OCI-LY1 (cell line): ENCODE measurements around the gene PIK3R4.

Experiments
- H2AFZ ChIP-seq: fragments of 200-600 bp; sonication (generic), shearing (Covaris generic); 2 replicates; pipeline ENCODE4 v1.6.0; 2014; ENCODE audit warnings: antibody characterized with exemption, mild to moderate bottlenecking, low read length
- H3F3A ChIP-seq: fragments of 200-600 bp; sonication (generic), shearing (Covaris generic); 2 replicates; pipeline ENCODE4 v1.6.0; 2014; ENCODE audit warnings: mild to moderate bottlenecking, antibody characterized with exemption, low read length, moderate library complexity; ENCODE audit not compliant: insufficient read depth
- H3K27ac ChIP-seq: fragments of 200-600 bp; sonication (generic); 2 replicates; pipeline ENCODE4 v1.5.1; 2014; ENCODE audit warnings: low read length, mixed run types, mild to moderate bottlenecking, low read depth; ENCODE audit not compliant: poor library complexity, severe bottlenecking
- H3K27me3 ChIP-seq: fragments of 200-600 bp; sonication (generic); 2 replicates; pipeline ENCODE4 v1.6.0; 2014; ENCODE audit warnings: antibody characterized with exemption, mild to moderate bottlenecking, low read length, moderate library complexity; ENCODE audit not compliant: insufficient read depth
- H3K36me3 ChIP-seq: fragments of 200-600 bp; sonication (generic); 2 replicates; pipeline ENCODE4 v1.6.1; 2014; ENCODE audit warnings: mild to moderate bottlenecking, antibody characterized with exemption, low read length, moderate library complexity, mixed read lengths; ENCODE audit not compliant: insufficient read depth
- H3K4me1 ChIP-seq: fragments of 200-600 bp; sonication (generic); 2 replicates; pipeline ENCODE4 v1.5.1; 2014; ENCODE audit warnings: mild to moderate bottlenecking, low read length, moderate library complexity; ENCODE audit not compliant: insufficient read depth, severe bottlenecking
- H3K4me2 ChIP-seq: fragments of 200-600 bp; sonication (generic), shearing (Covaris generic); 2 replicates; pipeline ENCODE4 v1.6.1; 2014; ENCODE audit warnings: low read length
- H3K4me3 ChIP-seq: fragments of 200-600 bp; sonication (generic); 2 replicates; pipeline ENCODE4 v1.5.1; 2014; ENCODE audit warnings: low read length, low read depth, mild to moderate bottlenecking, mixed read lengths; ENCODE audit not compliant: poor library complexity, severe bottlenecking
- H3K79me2 ChIP-seq: fragments of 200-600 bp; shearing (Covaris generic); 2 replicates; pipeline ENCODE4 v1.6.1; 2016; ENCODE audit warnings: mixed run types, low read length, mixed read lengths; ENCODE audit not compliant: insufficient read depth
- H3K9ac ChIP-seq: fragments of 200-600 bp; sonication (generic), shearing (Covaris generic); 2 replicates; pipeline ENCODE4 v1.6.1; 2014; ENCODE audit warnings: mild to moderate bottlenecking, low read length, mixed read lengths
- H3K9me2 ChIP-seq: fragments of 200-600 bp; sonication (generic), shearing (Covaris generic); 2 replicates; pipeline ENCODE4 v1.6.1; 2014; ENCODE audit warnings: low read depth, mild to moderate bottlenecking, low read length, mixed read lengths
- H3K9me3 ChIP-seq: fragments of 200-600 bp; shearing (Covaris generic); 2 replicates; pipeline ENCODE4 v1.6.1; 2014; ENCODE audit warnings: low read length, mixed read lengths
- H4K20me1 ChIP-seq: fragments of 200-600 bp; sonication (generic), shearing (Covaris generic); 2 replicates; pipeline ENCODE4 v1.6.0; 2016; ENCODE audit warnings: mild to moderate bottlenecking, low read length; ENCODE audit not compliant: insufficient read depth
- CTCF ChIP-seq: fragments of 200-600 bp; sonication (generic), shearing (Covaris generic); IDR thresholded peaks from 2 replicates; pipeline ENCODE4 v1.5.1; 2017; ENCODE audit warnings: mild to moderate bottlenecking, antibody characterized with exemption, low read length, moderate library complexity, mixed read lengths
- EZH2 ChIP-seq: fragments of 200-600 bp; sonication (generic), shearing (Covaris generic); IDR thresholded peaks from 2 replicates; pipeline ENCODE4 v1.8.0; 2017; ENCODE audit warnings: borderline replicate concordance, mixed run types, mild to moderate bottlenecking, antibody characterized with exemption, low read length, moderate library complexity, mixed read lengths

PIK3R4 gene

GRCh38 chr3:130711565-130712324 is 34.9 kb downstream of the PIK3R4 start:
- H3K4me1 ChIP-seq = peaks cover 7% of the 10 kb centered on the region
- H3K79me2 ChIP-seq = no peaks in the 10 kb centered on the region
- no peak overlapping the region for H3K9ac ChIP-seq
- no peaks in the 10 kb centered on the region for H4K20me1 ChIP-seq
- TF ChIP-seq CTCF (no peak), EZH2 (no peak)
- H3K36me3 ChIP-seq = peaks cover 44% of the 10 kb centered on the region
- no peaks in the 10 kb centered on the region for H3F3A ChIP-seq
- H3K4me2 ChIP-seq = no peak overlapping the region
- H2AFZ ChIP-seq = no peak overlapping the region
- no peaks in the 10 kb centered on the region for H3K9me3 ChIP-seq
- no peak overlapping the region for H3K4me3 ChIP-seq
- no peak overlapping the region for H3K27ac ChIP-seq
- H3K27me3 ChIP-seq = no peaks in the 10 kb centered on the region
- H3K9me2 ChIP-seq = no peaks in the 10 kb centered on the region

- H3K4me3 ChIP-seq = no peak overlapping the region
- H3K9me3 ChIP-seq = no peaks in the 10 kb centered on the region
- no peak overlapping the region for H3K4me2 ChIP-seq
- no peaks in the 10 kb centered on the region; the same call in 1 of the 2 replicates for H3F3A ChIP-seq
- no peaks in the 10 kb centered on the region for H4K20me1 ChIP-seq
- TF ChIP-seq CTCF (no peak), EZH2 (no peak)
- H3K9me2 ChIP-seq = no peaks in the 10 kb centered on the region
- H3K36me3 ChIP-seq = peaks cover 37% of the 10 kb centered on the region; the same call in 1 of the 2 replicates
- no peaks in the 10 kb centered on the region for H3K27me3 ChIP-seq
- no peaks in the 10 kb centered on the region for H3K79me2 ChIP-seq
- H3K27ac ChIP-seq = no peak overlapping the region
- no peak overlapping the region for H3K9ac ChIP-seq
- no peak overlapping the region for H2AFZ ChIP-seq
- peaks cover 7% of the 10 kb centered on the region for H3K4me1 ChIP-seq
Measured at GRCh38 chr3:130709671-130710070, 37.0 kb downstream of the PIK3R4 start.

GRCh38 chr3:130707902-130708601 is 38.6 kb downstream of the PIK3R4 start:
- Histone ChIP-seq H3K27ac (no peak overlapping the region), H3K9me2 (no peaks in the 10 kb centered on the region), H3F3A (no peaks in the 10 kb centered on the region; the same call in 1 of the 2 replicates), H3K27me3 (no peaks in the 10 kb centered on the region), H3K9me3 (no peaks in the 10 kb centered on the region), H3K4me2 (no peak overlapping the region), H3K4me1 (peaks cover 3% of the 10 kb centered on the region), H4K20me1 (no peaks in the 10 kb centered on the region), H3K9ac (no peak overlapping the region), H3K79me2 (no peaks in the 10 kb centered on the region), H3K4me3 (no peak overlapping the region), H2AFZ (no peak overlapping the region), H3K36me3 (peaks cover 38% of the 10 kb centered on the region)
- TF ChIP-seq CTCF (no peak), EZH2 (no peak)
